Measurements from ENCODE around the gene ATP8A1.
"Not testable (repeated sequence)": the region's sequence is repeated elsewhere in the genome, so short reads cannot be mapped to it uniquely, and the experiment has no call there.

Gene ATP8A1

DNA sequence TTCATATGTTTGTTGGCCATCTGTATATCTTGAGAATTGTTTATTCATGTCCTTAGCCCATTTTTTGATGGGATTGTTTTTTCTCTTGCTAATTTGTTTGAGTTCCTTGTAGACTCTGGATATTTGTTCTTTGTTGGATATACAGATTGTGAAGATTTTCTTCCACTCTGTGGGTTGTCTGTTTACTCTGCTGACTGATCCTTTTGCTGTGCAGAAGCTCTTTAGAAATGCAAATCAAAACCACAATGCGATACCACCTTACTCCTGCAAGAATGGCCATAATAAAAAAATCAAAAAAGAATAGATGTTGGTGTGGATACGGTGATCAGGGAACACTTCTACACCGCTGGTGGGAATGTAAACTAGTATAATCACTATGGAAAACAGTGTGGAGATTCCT is 189.1 kb downstream of the ATP8A1 start:
- DNase-seq (ENCODE audit: low spot score), result not testable (repeated sequence)

DNA sequence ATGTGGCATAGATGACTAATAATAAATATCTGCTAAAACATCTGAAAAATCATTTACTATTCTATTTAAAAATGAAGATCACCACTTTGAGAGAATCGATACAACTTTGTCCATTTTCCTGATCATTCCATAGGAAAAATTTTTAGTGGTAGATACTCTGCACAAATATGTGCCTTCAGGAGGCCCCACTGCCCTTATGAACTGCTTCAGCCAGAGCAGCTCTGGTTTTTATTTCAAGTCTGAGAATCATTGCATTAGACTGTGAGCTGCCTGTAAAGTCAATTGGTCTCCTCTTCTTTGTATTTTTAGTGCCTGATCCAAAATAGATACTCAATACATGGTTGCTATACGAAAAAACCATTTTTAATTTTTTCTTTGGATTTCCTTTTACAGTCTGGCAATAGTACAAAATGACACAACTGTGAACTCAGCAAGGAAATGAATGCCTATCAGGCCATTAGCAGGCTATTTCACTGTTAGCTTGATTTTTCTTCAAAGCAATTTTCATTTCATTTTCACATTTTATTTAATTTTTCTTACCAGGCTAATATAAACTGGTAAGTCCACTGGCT is 190.5 kb downstream of the ATP8A1 start:
- no peak for DNase-seq (ENCODE audit: low spot score)

DNA sequence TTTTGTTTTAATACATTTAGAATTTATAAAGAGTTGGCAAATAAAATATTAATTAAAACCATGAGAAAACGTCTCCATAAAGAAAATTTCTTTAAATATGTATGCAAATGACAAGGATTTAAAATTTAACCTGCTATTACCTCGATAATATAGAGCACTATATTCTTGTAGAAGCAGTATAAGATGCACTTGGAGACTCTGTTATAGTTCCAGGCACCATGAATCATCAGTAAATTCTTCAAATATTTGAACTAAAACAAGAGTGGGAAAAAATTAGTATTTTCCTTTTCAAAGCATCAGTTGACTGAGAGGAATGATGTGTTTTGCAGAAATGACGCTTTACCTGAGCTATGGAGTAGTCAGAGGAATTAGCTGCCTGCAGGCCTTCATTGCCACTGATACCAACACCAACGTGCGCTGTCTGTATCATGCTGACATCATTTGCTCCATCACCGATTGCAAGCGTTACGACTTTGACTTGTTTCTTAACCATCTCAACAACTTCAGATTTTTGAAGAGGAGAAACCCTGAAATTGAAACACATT is 192.3 kb downstream of the ATP8A1 start:
- no peak for DNase-seq (ENCODE audit: low spot score)

DNA sequence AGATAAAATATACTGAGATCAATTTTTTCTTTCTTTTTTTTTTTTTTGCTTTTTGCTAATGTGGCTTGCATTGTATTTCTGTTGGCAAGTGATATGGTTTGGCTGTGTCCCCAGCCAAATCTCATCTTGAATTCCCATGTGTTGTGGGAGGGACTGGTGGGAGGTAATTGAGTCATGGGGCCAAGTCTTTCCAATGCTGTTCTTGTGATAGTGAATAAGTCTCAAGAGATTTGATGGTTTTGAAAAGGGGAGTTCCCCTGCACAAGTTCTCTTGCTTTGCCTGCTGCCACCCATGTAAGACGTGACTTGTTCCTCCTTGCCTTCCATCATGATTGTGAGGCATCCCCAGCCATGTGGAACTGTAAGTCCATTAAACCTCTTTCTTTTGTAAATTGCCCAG is 195.7 kb downstream of the ATP8A1 start:
- not testable (repeated sequence) for DNase-seq (ENCODE audit: low spot score)

DNA sequence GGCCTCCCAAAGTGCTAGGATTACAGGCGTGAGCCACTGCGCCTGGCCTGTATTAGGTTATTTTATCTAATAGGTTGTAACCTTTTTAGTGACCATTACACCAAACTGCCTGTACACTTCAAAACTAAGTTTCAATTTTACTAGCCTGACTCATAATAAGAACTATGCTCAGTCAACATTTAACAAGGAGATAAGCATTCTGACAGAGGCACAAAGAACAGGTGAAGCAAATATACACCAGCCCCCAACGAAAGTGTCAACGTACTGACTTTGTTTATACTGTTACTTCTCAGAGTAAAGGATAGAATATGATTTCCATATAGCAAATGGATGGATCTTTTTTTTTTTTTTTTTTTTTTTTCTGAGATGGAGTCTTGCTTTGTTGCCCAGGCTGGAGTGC is 196.9 kb downstream of the ATP8A1 start:
- DNase-seq (ENCODE audit: low spot score), result no peak

DNA sequence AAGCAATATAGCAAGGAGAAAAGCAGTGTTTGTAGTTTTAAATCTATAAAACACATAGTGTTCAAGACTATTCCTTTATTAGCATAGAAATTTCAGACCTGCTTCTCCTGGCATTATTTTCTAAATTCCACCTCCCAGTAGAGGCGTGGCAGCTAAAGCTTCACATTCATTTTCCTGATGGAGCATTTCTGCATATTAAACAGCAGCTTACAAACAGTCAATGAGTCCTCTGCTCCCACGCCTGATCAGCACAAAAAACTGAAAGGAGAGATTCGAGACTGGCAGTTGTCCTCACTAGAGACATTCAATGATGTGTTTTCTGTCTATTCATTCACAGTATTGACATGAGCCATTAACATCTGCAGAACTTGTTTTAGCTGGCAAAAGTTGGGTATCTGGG is 198.2 kb downstream of the ATP8A1 start:
- no peak for DNase-seq (ENCODE audit: low spot score)

DNA sequence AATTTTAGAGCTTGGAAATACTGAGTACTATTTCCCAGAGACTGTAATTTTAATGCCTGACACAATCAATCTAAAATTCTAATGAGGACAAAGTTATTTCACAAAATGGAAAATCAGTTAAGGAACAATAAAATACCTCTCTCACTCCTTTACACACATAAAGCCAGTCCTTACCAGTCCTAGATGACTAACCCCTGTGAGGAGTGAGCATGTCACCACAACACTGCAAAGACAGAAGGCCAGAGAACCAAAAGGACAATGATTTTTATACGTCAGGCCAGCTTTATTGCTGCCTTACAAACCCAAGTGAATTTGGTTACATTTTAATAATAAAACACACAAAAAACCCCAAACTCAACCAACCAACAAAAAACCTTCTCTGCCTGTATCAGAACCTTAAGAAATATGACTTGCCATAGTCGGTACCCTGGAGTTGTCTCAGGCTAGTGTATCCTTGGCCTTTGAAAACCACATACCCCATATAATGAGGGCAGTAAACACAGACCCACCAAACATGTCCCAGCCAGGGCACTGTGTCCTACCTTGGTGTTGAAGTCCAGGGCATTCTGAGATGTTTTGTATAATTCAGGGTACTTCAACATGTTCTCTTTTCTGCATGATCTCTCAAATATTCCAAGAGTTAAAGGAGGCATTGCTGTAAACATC is 202.0 kb downstream of the ATP8A1 start:
- DNase-seq (ENCODE audit: low spot score), result no peak

DNA sequence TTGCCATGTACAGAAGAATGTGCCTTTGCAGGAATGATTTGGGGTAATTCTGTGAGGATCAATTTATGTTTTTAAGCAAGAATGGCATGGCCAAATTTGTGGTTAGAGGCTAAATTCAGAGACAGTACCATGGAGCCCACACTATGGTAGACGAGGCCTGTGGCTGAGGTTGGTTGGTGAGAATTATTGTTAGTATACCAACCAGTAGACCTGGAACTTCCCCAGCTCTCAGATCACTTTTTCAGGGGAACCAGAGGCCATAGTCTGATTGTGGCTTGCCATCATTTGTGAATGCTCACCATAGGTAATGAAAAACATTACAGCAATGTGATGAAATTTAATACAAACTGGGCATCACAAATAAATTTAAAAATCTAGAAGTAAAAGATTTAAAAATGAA is 203.3 kb downstream of the ATP8A1 start:
- DNase-seq (ENCODE audit: low spot score), result no peak

DNA sequence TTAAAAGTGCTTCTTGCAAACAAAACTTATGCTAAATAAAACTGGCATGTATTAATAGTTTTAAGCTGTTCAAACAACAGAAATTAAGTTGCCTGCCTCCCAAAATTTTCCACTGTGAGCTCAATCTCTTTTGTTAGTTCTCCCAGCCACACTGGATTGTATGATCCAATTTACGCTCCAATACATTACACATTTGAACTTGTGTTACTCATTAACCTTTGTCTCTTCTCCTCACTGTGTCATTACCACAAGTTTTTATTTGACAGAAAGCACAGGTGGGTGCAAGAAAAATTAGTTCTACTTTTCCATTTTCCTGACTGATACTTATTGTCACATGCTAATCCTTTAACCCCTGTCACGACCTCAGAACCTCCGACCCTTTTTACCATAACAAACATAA is 204.1 kb downstream of the ATP8A1 start:
- no peak for DNase-seq (ENCODE audit: low spot score)

DNA sequence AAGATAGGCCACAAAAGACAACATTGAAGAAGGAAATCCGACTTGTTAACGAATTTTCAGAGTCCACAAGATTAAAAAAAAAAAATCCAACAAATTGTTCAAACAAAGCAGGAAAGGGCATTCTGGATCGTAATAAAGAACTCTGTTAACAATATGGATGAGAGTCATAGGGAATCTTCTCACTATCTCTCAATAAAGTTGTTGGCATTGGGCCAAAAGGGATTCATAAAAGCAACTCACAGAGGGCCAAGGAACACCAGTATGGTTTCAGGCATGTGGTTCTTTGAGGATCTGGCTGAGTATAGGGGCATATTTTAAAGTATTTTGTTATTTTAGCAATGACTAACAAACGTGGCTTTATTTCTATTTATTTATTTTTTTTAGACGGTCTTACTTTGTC is 210.1 kb downstream of the ATP8A1 start:
- no peak for DNase-seq (ENCODE audit: low spot score)

DNA sequence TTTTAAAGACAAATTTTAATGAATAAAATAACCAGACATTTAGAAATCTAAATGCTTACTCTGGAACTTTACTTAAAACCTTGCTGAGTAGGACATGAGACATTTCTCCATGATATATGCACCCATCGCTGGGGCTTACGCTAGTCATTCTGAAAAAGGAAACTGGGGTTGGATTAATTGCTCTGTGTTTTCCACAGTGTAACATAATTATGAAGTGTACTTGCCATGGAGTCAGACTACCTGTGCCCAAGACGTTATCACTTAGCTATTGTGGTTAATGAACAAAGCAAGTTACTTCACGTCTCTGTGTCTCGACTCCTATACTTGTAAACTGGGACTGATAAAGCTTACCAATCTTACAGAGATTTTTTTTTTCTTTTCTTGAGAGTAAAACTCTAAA is 211.9 kb downstream of the ATP8A1 start:
- no peak for DNase-seq (ENCODE audit: low spot score)

DNA sequence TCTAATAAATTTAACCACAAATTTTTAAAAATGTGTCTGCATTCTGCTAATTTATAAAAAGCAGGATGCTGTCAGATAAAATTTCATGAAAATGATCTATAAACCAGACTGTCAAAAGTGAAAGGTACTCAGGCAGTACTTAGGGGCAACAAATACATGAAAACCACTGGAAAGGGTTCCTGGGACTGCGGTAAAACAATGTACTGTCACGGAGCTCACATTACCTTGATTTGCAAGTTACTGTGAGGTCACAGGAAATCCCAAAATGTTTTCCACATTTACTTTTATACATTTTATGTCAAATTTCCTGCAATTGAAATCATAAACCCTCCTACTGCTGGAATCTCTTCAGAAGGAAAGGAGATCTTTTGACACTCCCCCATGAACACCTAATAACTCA is 214.3 kb downstream of the ATP8A1 start:
- no peak for DNase-seq (ENCODE audit: low spot score)

DNA sequence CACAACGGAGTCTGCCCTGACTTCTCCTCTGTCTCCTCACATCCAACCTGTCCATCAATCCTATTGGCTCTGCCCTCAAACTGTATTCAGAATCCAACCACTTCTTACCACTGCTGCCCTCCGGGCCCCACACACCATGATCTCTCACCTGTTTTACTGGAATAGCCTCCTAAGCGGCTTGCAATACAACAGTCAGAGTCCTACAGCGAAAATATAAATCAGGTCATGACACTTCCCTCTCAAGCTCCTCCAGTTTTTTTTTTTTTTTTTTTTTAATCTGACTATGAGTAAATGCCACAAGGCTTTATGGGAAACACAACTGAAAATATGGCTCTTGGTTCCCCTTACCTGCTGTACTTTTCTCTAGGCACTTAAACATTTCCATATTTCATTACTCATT is 216.8 kb downstream of the ATP8A1 start:
- no peak for DNase-seq (ENCODE audit: low spot score)

DNA sequence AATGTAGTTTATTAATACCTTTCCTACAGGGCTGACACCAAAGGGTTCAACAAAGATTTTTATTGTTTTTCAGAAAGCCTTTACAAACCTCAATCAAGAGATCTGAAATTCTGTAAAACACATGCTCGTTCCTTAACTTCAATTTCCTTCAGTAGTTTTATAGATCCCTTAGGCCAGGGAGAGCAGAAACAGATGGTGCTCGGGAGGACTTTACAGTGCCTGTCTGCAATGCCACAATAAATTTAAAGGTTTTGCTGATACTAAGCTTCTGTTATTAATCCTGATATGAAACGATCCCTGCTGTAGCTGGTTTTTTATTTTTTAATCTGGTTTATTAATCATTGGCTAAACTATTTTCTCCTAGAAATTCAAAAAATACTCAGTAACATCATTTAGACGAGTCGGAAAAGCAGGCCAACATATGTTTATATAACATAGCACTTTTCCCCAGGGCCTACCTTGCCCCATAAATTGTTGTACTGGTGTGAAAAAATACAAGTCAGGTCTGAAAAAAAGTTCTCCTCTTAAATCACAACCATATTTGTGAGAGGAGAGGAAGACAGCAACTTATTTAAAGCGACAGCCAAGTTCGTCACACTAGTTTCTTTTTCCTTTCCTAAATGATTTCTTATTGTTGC is 219.9 kb downstream of the ATP8A1 start:
- no peak for DNase-seq (ENCODE audit: low spot score)

DNA sequence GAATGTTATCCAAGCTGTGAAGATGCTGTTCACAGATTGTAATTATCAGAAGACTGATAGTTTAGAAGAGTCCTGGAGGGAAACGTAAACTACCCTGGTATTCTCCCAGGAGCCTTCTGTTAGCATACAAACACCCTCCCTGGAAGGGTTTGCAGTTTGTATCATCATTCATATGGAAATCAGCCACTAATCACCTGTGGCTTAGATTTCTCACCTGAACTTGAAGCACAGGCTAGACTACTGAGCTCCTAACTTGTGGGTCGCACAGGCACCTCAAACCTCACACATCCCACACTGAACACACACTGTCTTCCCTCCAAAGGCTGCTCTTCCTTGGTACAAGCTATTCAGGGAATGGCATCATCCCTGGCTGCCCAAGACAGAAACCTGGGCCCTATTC is 228.9 kb downstream of the ATP8A1 start:
- DNase-seq (ENCODE audit: low spot score), result no peak

DNA sequence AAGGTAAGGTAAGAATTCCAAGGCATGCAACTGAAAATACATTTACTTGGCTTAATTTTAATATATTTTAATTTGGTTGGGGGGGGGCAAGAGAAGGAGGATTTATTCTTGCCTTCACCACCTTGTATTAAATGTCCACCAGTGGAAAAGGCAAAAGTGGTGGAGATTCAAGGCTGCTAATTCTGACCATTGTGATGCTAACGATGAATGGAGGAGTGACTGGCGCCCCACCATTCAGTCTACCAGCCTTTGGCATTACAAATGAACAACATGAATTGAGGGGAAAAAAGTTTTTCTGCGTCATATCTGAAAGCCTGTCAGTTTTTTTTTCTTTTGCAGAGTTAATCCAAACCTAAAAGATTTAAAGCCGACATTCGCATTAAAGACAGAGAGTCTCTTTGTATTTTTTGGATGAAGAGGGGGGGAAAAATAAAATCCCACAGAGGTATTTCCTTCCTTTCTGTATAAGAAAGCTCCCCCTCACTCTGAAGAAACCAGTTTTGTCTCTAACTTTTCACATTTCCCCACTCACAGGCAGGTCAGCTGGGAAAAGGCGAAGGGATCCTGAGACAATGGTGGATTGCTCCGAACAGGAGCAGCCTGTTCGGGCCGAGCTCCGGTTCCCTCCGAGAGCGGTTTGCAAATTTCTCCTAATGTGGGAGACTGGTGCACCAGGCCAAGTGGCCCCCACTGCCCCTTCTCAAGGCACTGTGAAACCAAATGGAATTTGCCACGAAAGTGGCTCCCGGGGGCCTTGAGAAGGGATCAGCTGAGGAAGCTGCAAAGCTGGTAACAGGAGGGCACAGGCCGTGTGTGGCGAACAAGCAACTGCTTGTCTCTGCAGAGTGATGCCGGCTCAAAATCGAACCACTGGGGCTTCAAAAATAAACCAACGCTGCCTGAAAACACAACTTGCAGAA is 231.5 kb downstream of the ATP8A1 start:
- DNase-seq (ENCODE audit: low spot score), result no peak

DNA sequence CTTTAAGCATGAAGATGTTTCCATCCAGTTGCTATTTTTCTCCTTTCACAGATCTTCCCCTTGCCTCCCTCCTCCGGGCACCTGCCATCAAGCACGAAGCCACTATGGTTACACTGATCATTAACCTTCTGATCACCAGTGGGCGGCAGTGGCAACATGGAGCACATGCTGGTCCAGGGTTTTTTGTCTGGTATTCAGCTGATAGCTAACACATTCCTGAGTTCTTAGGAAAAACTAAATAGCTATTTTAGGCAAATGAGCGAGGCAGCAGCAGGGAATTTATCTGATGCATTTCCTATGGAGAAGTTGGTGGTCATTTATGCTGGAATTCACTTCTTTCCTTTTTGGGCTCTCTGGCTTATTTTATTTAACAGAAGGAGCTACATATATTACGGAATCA is 236.8 kb downstream of the ATP8A1 start:
- no peak for DNase-seq (ENCODE audit: low spot score)

DNA sequence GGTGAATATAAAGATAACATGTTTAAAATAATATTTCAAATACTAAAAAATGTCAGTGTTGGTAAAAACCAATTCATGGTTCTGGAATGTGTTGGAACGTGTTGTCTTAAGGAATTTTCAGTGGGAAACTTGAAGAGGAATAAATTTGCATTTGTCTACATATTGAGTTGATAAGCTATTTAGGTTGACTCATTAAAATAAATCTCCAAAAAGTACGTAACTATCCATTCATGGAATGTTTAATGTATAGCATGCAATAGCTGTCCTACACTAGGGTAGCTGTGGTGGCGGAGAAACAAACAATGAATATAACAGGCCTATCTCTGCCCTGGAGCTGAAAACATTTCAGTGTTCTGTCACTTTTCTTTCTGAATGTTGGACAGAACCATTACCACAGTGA is 239.4 kb downstream of the ATP8A1 start:
- DNase-seq (ENCODE audit: low spot score), result no peak

DNA sequence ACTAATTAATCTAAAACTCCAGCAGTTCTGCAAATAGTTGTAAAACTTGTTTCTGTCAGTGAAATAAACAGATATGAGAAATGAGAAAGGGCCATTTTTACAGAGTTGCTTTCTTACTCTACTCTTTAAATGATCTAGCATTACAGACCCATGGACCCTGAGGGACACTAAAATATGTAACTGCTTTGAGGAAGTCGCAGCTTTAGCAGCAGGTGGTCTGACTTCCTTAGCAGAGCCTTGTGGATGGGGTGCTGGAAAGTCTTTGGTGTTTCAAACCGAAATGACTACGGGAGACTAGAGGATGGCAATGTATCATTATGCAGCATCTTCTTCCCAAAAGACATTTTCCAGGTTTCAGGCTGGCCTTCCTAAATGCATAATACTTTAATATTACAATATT is 240.9 kb downstream of the ATP8A1 start:
- no peak for DNase-seq (ENCODE audit: low spot score)

DNA sequence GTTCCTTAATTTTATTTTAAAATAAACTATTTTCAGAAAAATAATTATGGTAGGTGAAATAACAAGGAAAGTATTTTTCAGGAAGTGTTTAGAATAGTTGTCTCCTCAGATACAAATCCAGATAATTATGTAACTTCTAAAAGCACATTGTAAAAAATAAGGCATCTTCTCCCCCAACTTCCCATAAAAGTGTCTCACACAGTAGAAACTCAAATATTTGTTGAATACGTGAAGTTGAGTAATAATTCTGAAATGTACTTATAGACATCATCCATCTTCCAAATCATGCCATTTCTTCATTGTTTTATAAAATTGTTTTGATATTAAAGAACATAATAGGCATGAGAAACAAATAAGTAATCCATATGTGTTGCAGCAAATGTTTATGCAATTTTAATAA is 241.6 kb downstream of the ATP8A1 start:
- no peak for DNase-seq (ENCODE audit: low spot score)

DNA sequence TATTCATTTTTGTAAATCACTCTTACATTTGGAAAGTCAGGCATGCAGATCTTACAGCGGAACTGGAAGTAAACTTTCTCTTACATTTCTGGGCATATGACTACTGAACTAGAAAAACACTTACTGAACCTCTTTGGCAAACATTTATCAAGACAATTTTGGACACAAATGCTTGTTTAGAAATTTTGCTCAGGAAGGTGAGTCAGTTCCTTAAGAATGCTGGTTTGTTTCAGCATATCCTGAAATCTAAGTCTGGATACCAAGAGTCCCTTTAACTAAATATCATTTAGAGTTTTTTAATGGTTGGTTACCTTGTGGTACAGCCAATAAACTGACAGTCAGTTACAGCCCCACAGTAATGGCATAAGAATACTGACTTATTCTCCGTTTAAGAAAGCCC is 244.7 kb downstream of the ATP8A1 start:
- no peak for DNase-seq (ENCODE audit: low spot score)

DNA sequence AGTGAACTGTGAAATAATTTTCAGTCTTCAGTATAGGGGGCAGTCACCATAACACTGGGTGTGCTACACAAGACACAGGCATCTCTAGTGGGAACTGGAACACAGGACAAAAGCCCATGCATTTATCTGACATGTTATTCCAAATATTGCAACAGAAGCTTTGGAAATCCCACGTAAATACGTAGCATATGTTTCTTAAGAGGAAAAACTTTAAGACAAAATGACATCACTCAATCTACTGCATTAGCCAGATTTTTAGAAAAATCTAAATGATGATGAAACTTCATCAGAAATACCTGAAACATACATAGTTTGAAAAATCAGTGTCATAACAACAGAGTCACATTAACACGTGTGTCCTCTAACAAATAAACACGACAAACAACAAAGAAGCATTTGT is 245.1 kb downstream of the ATP8A1 start:
- no peak for DNase-seq (ENCODE audit: low spot score)

DNA sequence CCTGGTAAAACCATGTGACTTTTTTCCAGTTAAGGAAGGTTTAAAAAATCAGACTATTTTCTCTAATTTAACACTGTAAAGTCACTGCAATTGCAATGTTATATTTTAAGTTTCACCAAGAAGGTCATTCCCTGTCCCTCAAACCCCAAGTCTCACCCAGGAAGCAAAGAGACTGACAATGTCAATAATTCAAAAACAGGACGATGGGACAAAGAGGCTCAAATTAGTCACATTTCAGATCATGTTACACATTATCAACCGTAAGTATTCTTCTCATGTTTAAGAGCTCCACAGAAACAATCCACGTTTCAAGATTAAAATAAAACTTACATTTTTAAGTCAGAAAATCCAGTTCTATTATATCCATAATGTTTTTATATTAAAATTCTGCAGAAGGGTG is 246.5 kb downstream of the ATP8A1 start:
- DNase-seq (ENCODE audit: low spot score), result no peak
